GM13976 (cell line): ENCODE results near the gene NFYA.

ENCODE experiments used
- DNase-seq: peaks from one replicate; pipeline ENCODE4 v3.0.0; 2012; ENCODE audit warnings: low spot score
- CTCF ChIP-seq: IDR thresholded peaks from 2 replicates; pipeline ENCODE4 v1.5.1; 2012; ENCODE audit warnings: borderline replicate concordance, mild to moderate bottlenecking; ENCODE audit not compliant: insufficient read depth; ENCODE audit errors: extremely low read depth, missing control alignments, control extremely low read depth
- in situ Hi-C: fragments of 300-500 bp; cut with MboI; formaldehyde crosslinking; loops from one replicate; pipeline ENCODE4 v1.12.0; 2022; ENCODE audit warnings: low sequenced_read_pairs, mixed read lengths, inconsistent platforms; ENCODE audit not compliant: unreplicated experiment

The NFYA gene

GRCh38 chr6:41051873-41052272 is 20.9 kb upstream of the NFYA start:
- no peak for DNase-seq

GRCh38 chr6:41053041-41053440 is 19.7 kb upstream of the NFYA start, which contains the start of gene APOBEC2:
APOBEC2 (plus strand) TSS chr6:41053202; CDS start chr6:41053348, 146 bp downstream.
- in situ Hi-C loops, result no loop called here
- no peak for TF ChIP-seq CTCF
- no peak for DNase-seq

More at GRCh38 chr6:41051873-41052272, 20.9 kb upstream of the NFYA start:
- in situ Hi-C loops, result no loop called here
- no peak for TF ChIP-seq CTCF

- DNase-seq, result no peak
- in situ Hi-C loops, result no loop called here
- TF ChIP-seq CTCF, result no peak
Measured at GRCh38 chr6:41054511-41054910, 18.3 kb upstream of the NFYA start.

- no peak for TF ChIP-seq CTCF
- in situ Hi-C loops, result no loop called here
Measured at GRCh38 chr6:41055149-41055548, 17.6 kb upstream of the NFYA start.

GRCh38 chr6:41056768-41057490 is 15.8 kb upstream of the NFYA start:
- in situ Hi-C loops, result no loop called here
- TF ChIP-seq CTCF, result no peak
- no peak for DNase-seq

More at GRCh38 chr6:41055149-41055548, 17.6 kb upstream of the NFYA start:
- no peak for DNase-seq

- in situ Hi-C loops, result no loop called here
- TF ChIP-seq CTCF, result no peak
- no peak for DNase-seq
Measured at GRCh38 chr6:41058783-41059181, 14.0 kb upstream of the NFYA start.
